TTC549 (cell line): ENCODE measurements around the gene SRL.

Experiments
- FAIRE-seq: peaks from 2 replicates; lab custom pipeline; 2012; peaks lifted over from hg19 to GRCh38; lab: Jason Lieb, UNC

SRL gene

GRCh38 chr16:4241928-4242283 lies at the start of gene SRL:
Gene SRL (minus strand): TSS chr16:4242080. CDS start chr16:4242067, 13 bp downstream.
- FAIRE-seq, result no peak

GRCh38 chr16:4290236-4290830 lies 48.5 kb upstream of the SRL start:
- FAIRE-seq, result no peak

- no peak for FAIRE-seq
These were observed 46.5 kb upstream of the SRL start for GRCh38 chr16:4288148-4288921.

- FAIRE-seq, result no peak
These were observed 43.3 kb upstream of the SRL start for GRCh38 chr16:4285167-4285566.

- no peak for FAIRE-seq
These were observed 42.1 kb upstream of the SRL start for GRCh38 chr16:4283939-4284338.

- no peak for FAIRE-seq
These were observed 41.6 kb upstream of the SRL start for GRCh38 chr16:4283441-4283840.

GRCh38 chr16:4280625-4281024 lies 38.7 kb upstream of the SRL start:
- FAIRE-seq, result no peak

- FAIRE-seq, result no peak
These were observed 36.2 kb upstream of the SRL start for GRCh38 chr16:4277987-4278513.

GRCh38 chr16:4275861-4276260 lies 34.0 kb upstream of the SRL start:
- no peak for FAIRE-seq

- FAIRE-seq, result no peak
These were observed 32.0 kb upstream of the SRL start for GRCh38 chr16:4273858-4274311.

GRCh38 chr16:4272114-4272956 lies 30.5 kb upstream of the SRL start:
- FAIRE-seq, result no peak

- no peak for FAIRE-seq
These were observed 29.6 kb upstream of the SRL start for GRCh38 chr16:4271176-4272113.

GRCh38 chr16:4270595-4270994 lies 28.7 kb upstream of the SRL start:
- FAIRE-seq, result no peak

GRCh38 chr16:4270091-4270490 lies 28.2 kb upstream of the SRL start:
- FAIRE-seq, result no peak

- FAIRE-seq, result no peak
These were observed 24.5 kb upstream of the SRL start for GRCh38 chr16:4266372-4266771.

GRCh38 chr16:4265676-4266075 lies 23.8 kb upstream of the SRL start:
- FAIRE-seq, result no peak

- FAIRE-seq, result no peak
These were observed 22.7 kb upstream of the SRL start for GRCh38 chr16:4264546-4264945.

- FAIRE-seq, result no peak
These were observed 21.9 kb upstream of the SRL start for GRCh38 chr16:4263504-4264436.

GRCh38 chr16:4262303-4262835 lies 20.5 kb upstream of the SRL start:
- FAIRE-seq, result no peak

- no peak for FAIRE-seq
These were observed 19.8 kb upstream of the SRL start for GRCh38 chr16:4261557-4262172.
